Activated CD8-positive, alpha-beta T cell treated with anti-CD3 and anti-CD28 coated beads, Interleukin-2, amount 10 ng/mL, durations not matched to agents 7 days and 5 days (primary cell): Measurements from ENCODE around the gene MOB3B. TPM values are rescaled to one million over a fixed set of nuclear protein-coding genes. Genes with fewer than 3 reads are reported as not detected.

ENCODE experiments used
- ATAC-seq: fragments of 150-1000 bp; cut with Tn5 transposase; one replicate; pipeline ENCODE4 v1.10.0; 2021; ENCODE audit warnings: moderate library complexity
- CTCF ChIA-PET: fragments of 350-600 bp; sonication (Branson Sonifier 250); formaldehyde crosslinking; loops from one replicate; lab custom pipeline; 2021; ENCODE audit warnings: antibody characterized with exemption; lab: Charles Lee
- POLR2A ChIA-PET: fragments of 350-600 bp; sonication (Branson Sonifier 250); formaldehyde crosslinking; loops from one replicate; lab custom pipeline; 2021; ENCODE audit warnings: antibody characterized with exemption; lab: Charles Lee
- DNase-seq: peaks from one replicate; pipeline ENCODE4 v3.0.0-alpha.2; 2020
- H3K27ac Mint-ChIP-seq: one replicate; pipeline ENCODE4 v1.8.0; 2021; ENCODE audit warnings: mild to moderate bottlenecking, mixed read lengths
- H3K27me3 Mint-ChIP-seq: one replicate; pipeline ENCODE4 v1.8.0; 2021; ENCODE audit warnings: low read depth, mixed read lengths
- H3K36me3 Mint-ChIP-seq: one replicate; pipeline ENCODE4 v1.8.0; 2021; ENCODE audit warnings: low read depth, mixed read lengths
- H3K4me1 Mint-ChIP-seq: one replicate; pipeline ENCODE4 v1.8.0; 2021; ENCODE audit warnings: low read depth, mixed read lengths
- H3K4me3 Mint-ChIP-seq: one replicate; pipeline ENCODE4 v1.8.0; 2021; ENCODE audit warnings: mild to moderate bottlenecking, mixed read lengths
- H3K9me3 Mint-ChIP-seq: one replicate; pipeline ENCODE4 v1.8.0; 2022; ENCODE audit warnings: mixed read lengths; ENCODE audit not compliant: insufficient read depth
- total RNA-seq, 2 experiments: library from RNA; stranded (reverse); gene quantifications; one replicate each; pipeline ENCODE4 v1.2.3, GENCODE V29; 2021

Gene MOB3B
- total RNA-seq, 2 experiments from 2014 or later = 2.5 to 2.8 TPM

DNA sequence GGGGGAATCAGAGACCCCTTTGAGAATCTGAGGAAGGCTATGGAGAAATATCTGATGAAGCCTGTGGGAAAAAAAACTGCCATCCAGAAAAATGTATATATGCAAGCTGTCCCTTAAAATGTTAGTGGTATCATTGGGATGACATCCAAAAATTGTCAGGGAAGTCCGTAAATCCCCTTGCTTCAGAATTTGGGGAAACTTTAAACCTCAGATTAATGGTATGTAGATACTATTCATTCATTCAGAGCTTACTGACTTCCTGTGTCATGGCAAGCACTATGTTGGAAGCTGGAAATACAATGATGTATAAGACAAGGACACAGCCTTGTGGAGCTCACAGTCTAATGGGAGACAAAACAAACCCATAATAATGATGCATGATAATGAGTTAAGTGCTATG, 10.9 kb upstream of the MOB3B start:
- Mint-ChIP-seq H3K4me1 (peaks cover 2% of the 10 kb centered on the region), H3K9me3 (no peaks in the 10 kb centered on the region), H3K27me3 (no peaks in the 10 kb centered on the region), H3K27ac (no peak overlapping the region), H3K4me3 (no peak overlapping the region), H3K36me3 (peaks cover 3% of the 10 kb centered on the region)
- ATAC-seq (no peak), DNase-seq (no peak)
- POLR2A ChIA-PET = no interaction called here
- CTCF ChIA-PET = interaction anchor here (2.4 kb wide), 1 partner anchor 207 kb away, joined by 13 read pairs; no protein-coding TSS in a partner anchor

DNA sequence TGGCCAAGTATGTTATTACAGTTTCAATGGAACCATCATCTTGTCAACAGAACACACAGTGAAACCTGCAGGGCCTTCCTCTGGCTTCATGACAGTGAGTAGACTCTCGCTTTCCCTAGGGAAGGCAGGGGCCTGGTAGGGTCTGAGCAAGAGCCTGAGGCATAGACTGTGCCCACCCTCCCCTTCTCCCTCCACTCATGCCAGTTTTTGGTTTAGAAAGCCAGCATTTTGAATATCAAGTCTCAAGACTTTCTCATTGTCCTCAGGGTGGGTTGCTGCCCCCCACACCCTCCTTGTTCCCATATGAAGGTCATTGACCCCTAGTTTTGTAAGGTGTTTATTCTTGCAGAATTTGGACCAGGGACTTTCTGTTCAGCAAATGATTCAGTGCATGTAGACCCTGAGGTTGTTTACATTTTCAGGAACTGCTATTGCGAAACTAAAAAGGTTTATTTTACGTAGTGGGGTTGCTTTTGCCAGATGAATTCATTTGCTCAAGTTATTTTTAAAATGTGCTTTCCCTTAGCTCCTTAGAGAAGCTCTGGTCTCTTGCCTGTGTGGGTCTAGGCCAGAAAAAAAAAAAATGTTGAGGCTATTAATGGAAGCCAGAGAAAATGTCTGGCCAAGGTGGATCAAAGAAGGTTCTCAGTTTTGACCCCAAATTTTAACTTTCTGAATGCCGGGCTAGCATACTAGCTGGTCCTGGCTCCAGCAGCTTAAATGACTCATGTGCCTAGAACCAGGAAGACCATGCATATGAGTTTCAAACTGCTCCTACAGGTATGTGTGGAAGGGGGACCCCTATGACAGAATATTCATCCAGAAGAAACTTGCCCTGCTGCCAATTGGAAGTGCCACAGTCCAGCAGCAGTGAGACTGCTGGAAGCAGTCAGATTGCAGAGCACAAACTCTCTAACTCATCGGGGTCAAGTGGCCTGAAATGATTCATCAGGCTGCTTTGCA, 10.1 kb upstream of the MOB3B start:
- ATAC-seq (no peak), DNase-seq (no peak)
- POLR2A ChIA-PET = no interaction called here
- Mint-ChIP-seq H3K9me3 (no peaks in the 10 kb centered on the region), H3K4me3 (no peak overlapping the region), H3K27ac (no peak overlapping the region), H3K36me3 (peaks cover 3% of the 10 kb centered on the region), H3K4me1 (peaks cover 2% of the 10 kb centered on the region), H3K27me3 (no peaks in the 10 kb centered on the region)
- CTCF ChIA-PET = interaction anchor here (1.2 to 2.4 kb wide), 2 partner anchors 10 to 207 kb away, joined by 3 to 13 read pairs; no protein-coding TSS in a partner anchor

DNA sequence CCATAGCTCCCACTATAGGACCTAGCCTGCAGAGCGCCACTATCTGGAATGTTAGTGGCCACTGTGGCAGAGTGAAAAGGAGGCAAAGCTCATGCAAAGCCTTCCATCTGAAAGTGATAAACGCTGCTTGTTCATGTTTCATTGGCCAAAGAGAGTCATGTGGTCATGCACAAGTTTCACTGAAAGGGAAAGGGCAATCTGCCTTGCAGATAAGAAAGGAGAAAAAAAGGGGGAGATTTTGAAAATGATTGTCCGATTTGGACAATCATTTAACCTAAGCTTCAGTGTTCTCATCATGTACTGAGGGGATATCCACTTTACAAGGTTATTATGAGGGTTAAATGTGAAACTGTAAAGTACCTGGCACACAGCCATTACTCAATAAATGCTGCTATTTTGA, 9.0 kb upstream of the MOB3B start:
- Mint-ChIP-seq H3K4me1 (peaks cover 4% of the 10 kb centered on the region), H3K4me3 (no peak overlapping the region), H3K27ac (no peak overlapping the region), H3K9me3 (no peaks in the 10 kb centered on the region), H3K27me3 (no peaks in the 10 kb centered on the region), H3K36me3 (no peaks in the 10 kb centered on the region)
- POLR2A ChIA-PET = no interaction called here
- CTCF ChIA-PET = interaction anchor here (1.1 to 2.4 kb wide), 3 partner anchors 8 to 205 kb away, joined by 3 to 13 read pairs (median 4); partner anchors contain the start of gene MOB3B
- DNase-seq (no peak), ATAC-seq (no peak)

DNA sequence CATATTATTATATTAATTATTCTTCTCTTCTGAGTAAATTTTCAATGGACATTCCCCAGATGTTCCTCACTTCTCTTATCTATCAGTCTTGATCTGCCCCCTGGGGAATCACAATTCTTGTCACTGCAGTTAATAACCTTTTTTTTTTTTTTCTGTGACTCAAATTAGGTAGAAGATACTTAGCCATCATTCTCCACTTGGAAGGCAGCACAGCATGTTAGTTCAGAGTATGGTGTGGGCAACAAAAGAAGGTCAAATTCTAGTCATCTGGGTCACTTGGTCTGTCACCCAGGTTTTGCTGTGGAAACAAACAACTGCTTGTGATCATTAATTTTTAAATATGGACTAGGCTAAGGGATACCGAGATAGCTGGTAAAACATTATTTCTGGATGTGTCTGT, 8.1 kb upstream of the MOB3B start:
- H3K27ac Mint-ChIP-seq = no peak overlapping the region
- ChIA-PET CTCF (interaction anchor here (1.1 to 1.6 kb wide), 2 partner anchors 8 to 10 kb away, joined by 4 read pairs; partner anchors contain the start of gene MOB3B), POLR2A (no interaction called here)
- H3K9me3 Mint-ChIP-seq = no peaks in the 10 kb centered on the region
- no peak overlapping the region for H3K4me3 Mint-ChIP-seq
- ATAC-seq = no peak
- H3K27me3 Mint-ChIP-seq = no peaks in the 10 kb centered on the region
- H3K4me1 Mint-ChIP-seq = peaks cover 4% of the 10 kb centered on the region
- no peaks in the 10 kb centered on the region for H3K36me3 Mint-ChIP-seq
- no peak for DNase-seq

DNA sequence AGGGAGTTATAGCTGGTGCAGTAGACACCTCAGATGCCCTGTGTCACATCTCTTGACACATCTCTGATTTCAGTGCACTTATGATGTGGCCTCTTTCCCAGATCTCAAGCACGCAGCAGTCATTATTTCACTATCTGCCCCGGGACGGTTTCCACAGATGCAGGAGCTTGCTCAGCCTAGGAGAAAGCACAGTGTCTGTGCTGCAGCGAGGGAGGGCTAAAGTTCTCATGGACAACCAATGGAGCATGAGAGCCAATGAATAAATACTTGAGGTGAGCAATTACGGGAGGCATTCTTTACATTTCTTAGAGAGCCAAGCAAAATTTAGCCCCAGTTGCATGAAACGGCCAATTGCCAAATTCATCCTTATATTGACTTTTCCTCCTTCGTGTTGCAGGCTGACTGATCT, 7.4 kb upstream of the MOB3B start:
- no peak for ATAC-seq
- no peaks in the 10 kb centered on the region for H3K36me3 Mint-ChIP-seq
- ChIA-PET CTCF (interaction anchor here (1.6 kb wide), 1 partner anchor 10 kb away, joined by 4 read pairs; no protein-coding TSS in a partner anchor), POLR2A (no interaction called here)
- H3K27ac Mint-ChIP-seq = no peak overlapping the region
- no peaks in the 10 kb centered on the region for H3K27me3 Mint-ChIP-seq
- H3K4me1 Mint-ChIP-seq = peaks cover 4% of the 10 kb centered on the region
- no peak overlapping the region for H3K4me3 Mint-ChIP-seq
- no peaks in the 10 kb centered on the region for H3K9me3 Mint-ChIP-seq
- DNase-seq = no peak

DNA sequence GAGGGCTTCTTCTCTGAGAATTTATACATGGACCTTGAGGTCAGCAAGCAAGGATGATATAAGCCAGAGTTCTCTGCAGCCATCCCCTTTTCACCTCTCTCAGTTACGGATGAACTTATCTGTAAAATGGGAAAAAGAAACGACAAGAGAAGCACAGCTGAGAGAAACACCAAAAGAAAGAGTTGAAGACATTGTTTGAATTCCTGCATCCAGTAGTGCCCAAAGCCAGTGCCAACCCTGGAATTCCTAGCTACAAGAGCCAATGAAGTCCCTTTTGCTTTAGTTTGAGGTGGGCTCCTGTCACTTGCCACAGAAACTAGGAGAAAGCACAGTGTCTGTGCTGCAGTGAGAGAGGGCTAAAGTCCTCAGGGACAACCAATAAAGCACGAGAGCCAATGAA, 6.6 kb upstream of the MOB3B start:
- no peak overlapping the region for H3K4me3 Mint-ChIP-seq
- ChIA-PET CTCF (interaction anchor here (1.4 to 1.6 kb wide), 2 partner anchors 10 to 11 kb away, joined by 4 read pairs; no protein-coding TSS in a partner anchor), POLR2A (no interaction called here)
- H3K27me3 Mint-ChIP-seq = no peaks in the 10 kb centered on the region
- H3K27ac Mint-ChIP-seq = no peak overlapping the region
- no peaks in the 10 kb centered on the region for H3K36me3 Mint-ChIP-seq
- no peaks in the 10 kb centered on the region for H3K9me3 Mint-ChIP-seq
- DNase-seq (no peak), ATAC-seq (no peak)
- peaks cover 4% of the 10 kb centered on the region for H3K4me1 Mint-ChIP-seq

DNA sequence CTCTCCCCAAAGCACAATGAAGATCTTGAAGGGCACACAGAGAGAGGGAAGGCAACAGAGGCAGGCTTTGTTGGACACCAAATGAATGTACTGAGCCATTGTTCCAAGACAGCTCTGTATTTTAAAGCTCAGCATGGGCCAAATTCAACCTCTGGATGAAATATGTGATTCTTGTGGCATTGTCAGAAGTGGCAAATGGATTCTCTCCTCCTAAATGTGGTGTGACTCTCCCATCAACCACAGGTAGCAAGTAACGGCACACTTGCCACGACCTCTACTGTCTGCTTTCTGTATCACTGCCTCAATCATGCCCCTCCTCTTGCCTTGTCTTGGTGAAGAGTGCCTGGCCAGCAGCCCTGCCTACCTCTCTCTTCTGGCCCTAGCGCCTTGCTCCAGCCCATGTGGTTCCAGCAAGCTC, 6.1 kb upstream of the MOB3B start:
- no peak for ATAC-seq
- Mint-ChIP-seq H3K4me1 (peaks cover 4% of the 10 kb centered on the region), H3K9me3 (no peaks in the 10 kb centered on the region), H3K4me3 (no peak overlapping the region), H3K27me3 (peaks cover 3% of the 10 kb centered on the region), H3K36me3 (no peaks in the 10 kb centered on the region), H3K27ac (no peak overlapping the region)
- ChIA-PET CTCF (interaction anchor here (1.4 kb wide), 1 partner anchor 10 kb away, joined by 4 read pairs; no protein-coding TSS in a partner anchor), POLR2A (no interaction called here)
- peak; percentile 30 for DNase-seq

DNA sequence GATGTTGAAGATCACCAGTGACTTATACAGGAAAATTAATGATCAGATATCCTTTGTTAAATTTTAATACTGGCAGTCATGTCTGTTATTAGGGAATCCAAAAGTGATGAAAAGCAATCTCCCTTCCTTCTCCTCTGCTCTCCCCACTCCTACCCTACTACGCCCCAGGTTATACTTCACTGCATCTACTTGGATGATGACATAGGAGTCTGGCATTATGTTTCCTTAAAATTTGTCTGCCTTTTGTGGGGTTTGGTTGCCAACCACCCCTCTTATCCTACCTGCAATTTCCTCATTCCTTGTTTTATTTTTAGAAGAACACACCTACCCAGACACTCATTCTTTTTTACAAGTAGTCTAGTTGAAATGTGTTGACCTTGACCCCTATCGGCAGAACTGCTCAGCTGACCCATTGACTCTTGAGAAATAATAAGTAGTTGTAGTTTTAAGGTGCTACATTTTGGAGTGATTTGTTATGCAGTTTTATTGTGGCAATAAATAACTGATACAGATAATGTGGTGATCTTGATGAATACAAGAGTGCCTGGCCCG, 5.1 kb upstream of the MOB3B start:
- ChIA-PET CTCF (interaction anchor here (0.9 kb wide), 1 partner anchor 10 kb away, joined by 3 read pairs; no protein-coding TSS in a partner anchor), POLR2A (no interaction called here)
- DNase-seq = no peak
- no peaks in the 10 kb centered on the region for H3K36me3 Mint-ChIP-seq
- no peak overlapping the region for H3K27ac Mint-ChIP-seq
- ATAC-seq = no peak
- peaks cover 6% of the 10 kb centered on the region for H3K4me1 Mint-ChIP-seq
- H3K27me3 Mint-ChIP-seq = peaks cover 3% of the 10 kb centered on the region
- no peak overlapping the region for H3K4me3 Mint-ChIP-seq
- H3K9me3 Mint-ChIP-seq = no peaks in the 10 kb centered on the region

DNA sequence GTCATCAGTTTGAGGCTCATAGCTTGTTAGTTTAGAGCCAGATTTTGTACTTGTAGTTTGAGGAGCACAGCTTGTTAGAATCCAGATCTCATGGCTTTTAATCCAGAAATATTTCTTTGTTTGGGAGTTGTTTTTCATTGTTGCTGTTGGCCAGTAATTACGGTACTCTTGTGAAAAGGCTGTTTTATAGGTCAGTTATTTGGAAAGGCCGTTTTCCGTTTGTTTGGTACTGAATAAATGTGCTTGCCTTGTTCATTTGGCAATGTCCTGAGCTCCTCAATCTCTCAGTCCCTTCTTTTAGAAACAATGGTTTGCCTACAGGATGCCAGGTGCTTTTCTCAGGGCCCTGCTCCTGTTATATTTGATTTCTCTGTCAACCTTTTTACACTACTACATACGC, 4.5 kb upstream of the MOB3B start:
- no peak for ATAC-seq
- no peaks in the 10 kb centered on the region for H3K9me3 Mint-ChIP-seq
- peaks cover 7% of the 10 kb centered on the region for H3K4me1 Mint-ChIP-seq
- peaks cover 3% of the 10 kb centered on the region for H3K27me3 Mint-ChIP-seq
- H3K27ac Mint-ChIP-seq = no peak overlapping the region
- CTCF ChIA-PET = interaction anchor here (0.9 to 1.8 kb wide), 2 partner anchors 11 to 201 kb away, joined by 3 to 11 read pairs; no protein-coding TSS in a partner anchor
- POLR2A ChIA-PET = no interaction called here
- H3K36me3 Mint-ChIP-seq = no peaks in the 10 kb centered on the region
- DNase-seq = no peak
- no peak overlapping the region for H3K4me3 Mint-ChIP-seq

DNA sequence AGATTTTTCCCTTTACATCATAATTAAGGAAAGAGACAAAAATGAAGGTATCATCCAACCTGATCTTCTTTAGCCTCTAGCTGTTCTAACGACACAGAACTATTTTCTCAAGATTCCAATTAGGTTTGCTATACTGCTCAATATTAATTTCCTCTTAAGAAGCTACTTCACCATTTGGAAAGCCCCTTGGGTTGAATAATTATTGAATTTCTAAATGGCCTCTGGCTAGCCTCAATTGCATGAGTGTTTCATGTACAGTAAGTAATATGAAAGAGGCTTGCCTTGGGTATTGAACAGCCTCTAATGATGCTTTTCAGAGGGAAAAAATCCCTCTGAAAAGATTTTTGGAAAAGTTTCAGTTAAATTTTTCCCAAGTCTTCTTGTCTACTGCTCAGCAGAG, 3.7 kb upstream of the MOB3B start:
- Mint-ChIP-seq H3K36me3 (no peaks in the 10 kb centered on the region), H3K27me3 (peaks cover 3% of the 10 kb centered on the region), H3K27ac (no peak overlapping the region), H3K4me3 (no peak overlapping the region), H3K4me1 (peaks cover 9% of the 10 kb centered on the region), H3K9me3 (no peaks in the 10 kb centered on the region)
- POLR2A ChIA-PET = no interaction called here
- no peak for ATAC-seq
- CTCF ChIA-PET = interaction anchor here (1.1 to 1.8 kb wide), 2 partner anchors 14 to 200 kb away, joined by 3 to 11 read pairs; no protein-coding TSS in a partner anchor
- DNase-seq = no peak

DNA sequence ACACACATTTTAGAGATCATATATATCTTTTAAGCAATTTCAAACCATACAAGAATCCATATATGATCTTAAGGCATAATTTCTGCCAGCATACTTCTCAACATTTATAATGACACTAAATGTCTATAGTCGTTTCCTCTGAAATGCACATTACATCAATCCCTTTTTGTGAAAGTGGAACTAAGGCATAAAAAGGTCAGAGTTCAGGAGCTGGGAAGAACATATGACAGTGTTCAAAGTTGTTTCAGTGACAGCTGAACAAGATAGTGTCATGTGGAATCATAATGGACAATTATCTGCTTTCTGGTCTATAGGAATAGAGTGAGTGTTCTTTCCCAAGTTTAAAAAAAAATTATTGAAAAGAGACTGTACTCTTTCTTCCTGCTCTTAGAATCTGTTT, 2.4 kb upstream of the MOB3B start:
- ATAC-seq (no peak), DNase-seq (no peak)
- no peaks in the 10 kb centered on the region for H3K36me3 Mint-ChIP-seq
- CTCF ChIA-PET = no interaction called here
- H3K4me1 Mint-ChIP-seq = peaks cover 16% of the 10 kb centered on the region
- H3K27me3 Mint-ChIP-seq = peaks cover 10% of the 10 kb centered on the region
- POLR2A ChIA-PET = no interaction called here
- H3K9me3 Mint-ChIP-seq = no peaks in the 10 kb centered on the region
- H3K4me3 Mint-ChIP-seq = no peak overlapping the region
- H3K27ac Mint-ChIP-seq = no peak overlapping the region
